Gastroesophageal sphincter (tissue), 4 donors: ENCODE data around the gene PLEKHM1. TPM values are rescaled to one million over a fixed set of nuclear protein-coding genes. Genes with fewer than 3 reads are reported as not detected.
"Not testable (repeated sequence)": the region's sequence is repeated elsewhere in the genome, so short reads cannot be mapped to it uniquely, and the experiment has no call there.

Experiments used
- ATAC-seq: fragments of 150-250 bp; one replicate; pipeline ENCODE4 v1.9.1; 2016; ENCODE audit warnings: mild to moderate bottlenecking, moderate library complexity
- H3K27ac ChIP-seq, 4 donors: fragments of 200-600 bp; sonication (generic) in 3 of 4; 1 replicate in 3 of 4; 2 replicates in 1 of 4; pipeline ENCODE4 v1.5.1; 2016 to 2019
- H3K27me3 ChIP-seq: fragments of 200-600 bp; sonication (generic); one replicate; pipeline ENCODE4 v1.5.1; 2019
- H3K36me3 ChIP-seq, 2 donors: fragments of 200-600 bp; sonication (generic); one replicate each; pipeline ENCODE4 v1.5.1; 2019; ENCODE audit warnings: control low read depth in 1 of 2
- H3K4me1 ChIP-seq, 3 donors: fragments of 200-600 bp; sonication (generic); 1 replicate in 2 of 3; 2 replicates in 1 of 3; pipeline ENCODE4 v1.5.1; 2016 to 2019; ENCODE audit warnings: control low read depth in 2 of 3
- H3K4me3 ChIP-seq, 2 donors: fragments of 200-600 bp; sonication (generic); one replicate each; pipeline ENCODE4 v1.5.1; 2019; ENCODE audit warnings: mild to moderate bottlenecking in 1 of 2, moderate library complexity in 1 of 2
- H3K9me3 ChIP-seq, 3 donors: fragments of 200-600 bp; sonication (generic); one replicate each; pipeline ENCODE4 v1.5.1; 2017 to 2019; ENCODE audit warnings: control low read depth in 2 of 3
- POLR2AphosphoS5 ChIP-seq: sonication (generic); formaldehyde crosslinking; IDR thresholded peaks from one replicate; pipeline ENCODE4 v1.6.1; 2017; ENCODE audit warnings: antibody characterized with exemption
- WGBS, 2 donors: methylation state at CpG; one replicate each; pipeline ENCODE4 v1.1.5; 2018; ENCODE audit warnings: low coverage in 1 of 2; 5-methylcytosine and 5-hydroxymethylcytosine counted together
- total RNA-seq, 4 donors: library from RNA; depleted of rRNA; stranded (reverse); fragments of >200 nt; gene quantifications; one replicate each; pipeline ENCODE4 v1.1.0, GENCODE V29; 2016

The PLEKHM1 gene
- total RNA-seq, 4 donors from 2014 or later = 17.8 to 36.5 (median 29.2) TPM

DNA sequence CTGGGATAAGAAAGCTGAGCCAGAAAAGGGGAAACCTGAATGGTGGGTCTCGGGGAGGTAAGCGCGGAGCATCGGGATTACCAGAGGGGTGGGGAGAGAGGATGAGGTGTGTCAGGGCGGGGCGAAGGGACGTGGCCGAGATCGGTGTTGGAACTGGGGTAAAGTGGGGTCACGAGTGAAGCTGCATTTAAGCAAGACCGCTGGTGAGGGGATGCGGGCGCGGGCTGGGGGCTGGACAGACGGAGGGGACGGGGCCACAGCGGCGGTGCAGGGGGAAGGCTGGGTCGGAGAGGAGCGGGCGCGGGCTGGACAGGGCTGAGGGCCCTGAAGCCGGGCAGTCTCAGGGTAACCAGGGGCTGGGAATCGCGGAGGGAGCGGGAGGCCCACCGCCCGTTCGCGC, 323 bp downstream of the PLEKHM1 start:
- Histone ChIP-seq H3K4me3 (peak overlapping the region; percentile 68 to 81), H3K27ac (peak overlapping the region; percentile 50 to 93 (median 90)), H3K4me1 (peaks cover 0 to 39% (median 7%) of the 10 kb centered on the region in 3 donors)
- H3K27me3 ChIP-seq, H3K36me3 ChIP-seq, H3K9me3 ChIP-seq: not testable (repeated sequence)
- ATAC-seq = peak; percentile 50
- 0 to 2% methylated on average over 20 of the region's 30 CpGs for WGBS, 2 donors

DNA sequence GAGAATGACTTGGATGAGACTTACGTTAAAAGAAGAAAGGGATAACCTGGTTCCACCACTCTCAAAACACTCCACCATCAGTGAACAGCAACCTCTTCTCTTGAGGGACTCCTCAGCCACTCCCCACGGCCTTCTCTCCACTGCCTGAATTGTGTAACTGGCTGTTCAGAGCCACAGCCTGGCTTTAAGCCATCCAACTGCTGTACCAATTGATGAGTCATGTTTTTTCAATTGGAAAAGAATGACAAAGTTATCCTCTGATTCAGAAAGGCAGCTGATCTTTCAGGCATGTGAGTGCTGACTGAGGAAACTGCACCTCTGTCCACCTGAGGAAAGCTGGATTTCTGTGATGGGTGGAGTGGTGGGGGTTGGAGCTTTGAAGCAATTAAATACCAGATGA, 2.8 kb downstream of the PLEKHM1 start:
- WGBS, 2 donors = 25% methylated on average over 2 of the region's 2 CpGs; no CpG with 5 or more reads in 1 of the 2 donors
- TF ChIP-seq POLR2AphosphoS5 = peak; percentile 56
- not testable (repeated sequence) for H3K4me3 ChIP-seq, H3K9me3 ChIP-seq, H3K27me3 ChIP-seq, H3K36me3 ChIP-seq
- Histone ChIP-seq H3K4me1 (peaks cover 0 to 51% (median 7%) of the 10 kb centered on the region in 3 donors), H3K27ac (peak overlapping the region; percentile 40 to 93 (median 74))
- ATAC-seq = peak; percentile 74

DNA sequence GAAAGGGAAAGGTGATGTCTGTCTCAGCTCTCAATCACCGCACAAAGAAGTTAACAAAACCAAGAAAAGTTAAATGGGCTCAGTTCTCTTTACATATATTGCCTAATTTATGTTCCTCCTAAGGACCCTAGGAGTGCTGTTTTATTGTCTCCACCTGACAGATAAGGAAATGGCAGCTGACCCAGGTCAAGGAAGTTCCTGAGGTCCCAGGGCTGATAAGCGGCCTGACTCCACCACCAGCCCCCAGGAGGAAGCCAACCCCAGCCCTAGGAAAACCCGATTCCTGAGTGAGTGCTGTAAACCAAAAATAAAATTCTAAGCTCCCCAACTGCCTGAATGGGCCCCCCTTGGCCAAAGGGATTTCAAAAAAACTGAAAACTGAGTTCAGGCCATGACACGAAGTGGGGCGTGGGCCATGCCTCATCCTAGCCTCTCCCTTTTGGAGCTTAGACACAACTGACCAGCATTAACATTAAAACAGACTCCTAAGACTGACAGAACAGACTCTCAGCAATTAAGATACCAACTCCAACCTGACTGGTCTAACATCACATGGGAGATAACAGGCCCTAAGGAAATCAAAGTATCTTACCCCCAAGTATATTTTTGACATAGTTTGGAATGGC, 6.8 kb downstream of the PLEKHM1 start:
- not testable (repeated sequence) for H3K27me3 ChIP-seq, H3K27ac ChIP-seq, ATAC-seq, H3K4me3 ChIP-seq, H3K9me3 ChIP-seq, H3K36me3 ChIP-seq
- 70 to 80% methylated on average over 1 to 2 of the region's 5 CpGs for WGBS, 2 donors
- peaks cover 0 to 30% (median 7%) of the 10 kb centered on the region in 3 donors for H3K4me1 ChIP-seq

DNA sequence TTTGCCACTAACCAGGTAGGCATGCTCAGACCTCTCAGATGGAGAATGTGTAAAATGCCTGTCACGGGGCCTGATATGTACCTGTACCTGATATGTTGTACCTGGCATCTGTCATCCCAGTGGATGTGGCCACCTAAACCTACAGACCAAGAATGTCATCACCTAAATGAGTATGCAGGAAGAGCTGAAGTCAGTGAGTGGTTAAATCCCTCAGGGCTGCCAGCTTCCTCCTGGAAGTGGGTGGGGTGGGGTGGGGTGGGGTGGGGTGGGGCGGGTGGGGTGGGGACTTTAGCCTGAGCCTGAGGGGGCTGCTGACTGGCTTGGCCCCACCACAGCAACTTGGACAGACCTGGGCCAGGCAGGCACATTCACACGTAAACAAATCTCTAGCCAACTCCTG, 7.3 kb downstream of the PLEKHM1 start:
- no CpG with 5 or more reads among the region's 3 CpGs for WGBS, 2 donors
- not testable (repeated sequence) for H3K27ac ChIP-seq

DNA sequence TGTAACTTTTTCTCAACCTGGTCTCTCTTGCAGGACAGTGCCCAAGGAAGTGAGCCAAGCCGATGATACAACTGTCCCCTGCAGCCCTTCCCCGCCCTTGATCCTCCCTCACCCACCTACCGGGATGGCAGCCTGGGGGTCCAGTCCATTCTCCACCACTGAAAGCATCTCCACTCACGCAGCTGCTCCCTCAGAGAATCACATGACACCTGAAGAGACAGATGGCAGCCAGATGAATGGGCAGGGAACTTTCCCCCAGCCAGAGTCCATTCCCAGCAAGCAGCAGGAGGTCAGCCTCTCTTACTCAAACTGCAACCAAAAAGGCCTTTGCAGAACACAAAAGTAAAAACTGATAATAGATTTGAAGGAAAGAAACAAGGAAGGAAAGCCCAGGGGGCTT, 8.2 kb downstream of the PLEKHM1 start:
- H3K4me1 ChIP-seq = peaks cover 0 to 16% (median under 1%) of the 10 kb centered on the region in 3 donors
- H3K27ac ChIP-seq, ATAC-seq, H3K9me3 ChIP-seq, H3K4me3 ChIP-seq, H3K27me3 ChIP-seq: not testable (repeated sequence)
- no CpG with 5 or more reads among the region's 4 CpGs for WGBS, 2 donors
- H3K36me3 ChIP-seq = peaks cover 0 to 16% of the 10 kb centered on the region in 2 donors

More for the DNA sequence above, 7.3 kb downstream of the PLEKHM1 start:
- not testable (repeated sequence) for ATAC-seq, H3K9me3 ChIP-seq, H3K4me3 ChIP-seq, H3K27me3 ChIP-seq, H3K36me3 ChIP-seq
- H3K4me1 ChIP-seq = peaks cover 0 to 25% (median 7%) of the 10 kb centered on the region in 3 donors

DNA sequence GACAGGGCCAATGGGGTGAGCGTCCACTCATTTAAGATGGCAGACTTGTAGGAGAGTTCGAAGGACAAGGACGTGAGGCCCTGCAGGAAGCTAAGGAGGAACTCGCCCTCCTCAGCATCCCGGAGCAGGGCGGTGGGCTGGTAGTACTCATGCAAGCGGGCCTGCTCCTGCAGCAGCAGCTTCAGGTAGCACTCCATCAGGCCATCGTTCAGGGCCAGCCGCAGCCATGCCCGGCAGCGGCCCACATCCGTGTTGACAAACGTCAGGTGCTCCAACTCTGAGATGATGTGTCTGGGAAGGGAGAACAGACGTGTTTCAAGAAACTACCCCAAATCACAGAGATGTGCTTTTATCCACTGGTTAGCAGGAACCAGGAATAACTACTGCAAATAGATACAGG, 15.1 kb downstream of the PLEKHM1 start:
- H3K27me3 ChIP-seq, H3K4me1 ChIP-seq, H3K9me3 ChIP-seq, ATAC-seq, H3K4me3 ChIP-seq, H3K27ac ChIP-seq: not testable (repeated sequence)
- H3K36me3 ChIP-seq = peaks cover 0 to 70% of the 10 kb centered on the region in 2 donors
- WGBS, 2 donors = 100% methylated on average over 1 to 2 of the region's 14 CpGs

DNA sequence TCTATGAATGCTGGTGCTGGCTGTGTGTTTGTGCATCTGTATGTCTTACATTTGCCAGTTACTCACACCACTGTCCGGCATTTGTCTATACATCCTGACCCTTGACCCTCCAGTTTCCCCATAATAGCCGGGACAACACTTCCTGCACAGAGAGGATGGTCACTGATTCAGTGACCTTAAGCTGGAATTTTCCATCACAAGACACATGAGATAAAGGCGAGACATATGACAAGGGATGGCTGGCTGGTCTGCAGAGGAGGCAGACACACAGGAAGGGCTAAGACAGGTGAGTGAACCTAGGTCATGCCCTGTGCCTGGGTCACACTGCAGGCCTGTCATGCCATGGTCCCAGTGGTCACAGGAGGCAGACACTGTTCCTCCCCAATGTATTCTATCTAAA, 18.3 kb downstream of the PLEKHM1 start:
- H3K36me3 ChIP-seq = peaks cover 0 to 82% of the 10 kb centered on the region in 2 donors
- H3K9me3 ChIP-seq = not testable (repeated sequence)
- WGBS, 2 donors = 65 to 77% methylated on average over 2 to 3 of the region's 3 CpGs

DNA sequence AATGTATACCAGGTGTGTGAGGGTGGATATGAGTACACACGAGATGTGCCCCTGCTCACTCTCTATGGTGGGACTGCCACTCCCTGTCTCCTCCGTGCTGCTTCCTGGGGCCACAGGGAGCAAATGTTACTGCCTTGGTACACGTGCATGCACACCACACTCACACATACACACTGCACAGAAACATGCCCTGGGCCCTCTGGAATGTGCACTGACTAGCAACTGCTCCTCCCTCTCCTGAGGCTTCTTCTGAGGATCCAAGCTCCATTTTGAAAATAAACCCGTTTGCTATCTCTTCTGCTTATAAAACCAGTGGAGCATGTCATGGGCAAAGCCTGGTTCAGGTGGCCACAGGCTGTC, 21.3 kb downstream of the PLEKHM1 start:
- ATAC-seq, H3K9me3 ChIP-seq, H3K27ac ChIP-seq, H3K4me1 ChIP-seq, H3K4me3 ChIP-seq, H3K27me3 ChIP-seq: not testable (repeated sequence)
- WGBS, 2 donors = 61 to 80% methylated on average over 3 to 4 of the region's 4 CpGs
- H3K36me3 ChIP-seq = peaks cover 0 to 76% of the 10 kb centered on the region in 2 donors

More for the DNA sequence above, 18.3 kb downstream of the PLEKHM1 start:
- not testable (repeated sequence) for H3K27me3 ChIP-seq, H3K4me1 ChIP-seq, H3K27ac ChIP-seq, H3K4me3 ChIP-seq, ATAC-seq

DNA sequence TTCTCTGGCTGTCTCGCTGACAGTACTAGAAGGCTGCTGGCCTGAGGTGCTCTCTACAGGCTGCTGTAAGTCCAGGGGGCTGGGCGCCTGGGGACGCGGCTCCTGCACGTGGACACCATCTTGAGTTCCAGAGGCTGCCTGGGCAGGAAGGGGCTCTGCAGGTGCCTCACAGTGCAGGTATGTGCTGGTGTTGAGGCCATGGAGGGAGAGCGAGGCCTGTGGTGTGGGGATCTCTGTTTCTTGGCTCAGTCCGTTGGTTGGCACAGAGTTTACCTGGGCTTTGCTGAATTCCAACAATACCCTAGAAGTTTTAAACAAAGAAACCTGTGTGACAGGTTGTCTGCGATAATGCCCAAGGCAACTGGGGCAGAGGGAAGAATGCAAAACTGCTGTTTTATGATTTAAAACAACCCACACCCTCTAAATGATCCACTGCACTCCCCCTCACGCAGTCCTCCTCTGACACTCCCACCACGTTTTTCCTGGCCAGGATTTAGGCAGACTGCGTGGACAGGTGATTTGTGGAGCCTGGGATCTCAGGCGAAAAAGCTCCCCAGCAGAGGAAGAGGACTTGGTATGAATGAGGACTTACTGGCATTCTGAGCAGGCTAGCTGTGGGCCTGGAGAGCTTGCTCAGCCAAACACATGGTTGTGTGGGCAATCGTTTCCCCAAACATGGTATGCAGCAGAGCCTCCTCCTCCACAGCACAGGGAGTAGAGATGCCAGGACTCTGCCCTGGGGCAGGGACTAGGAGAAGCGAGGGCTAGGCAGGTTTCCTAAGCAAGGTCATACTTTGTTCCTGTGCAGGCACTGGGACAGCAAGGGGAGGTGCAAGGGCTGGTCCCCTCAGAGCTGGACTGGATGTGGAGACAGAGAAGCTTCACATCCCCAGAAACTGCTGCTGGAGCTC, 22.0 kb downstream of the PLEKHM1 start:
- H3K27ac ChIP-seq, H3K4me3 ChIP-seq, H3K27me3 ChIP-seq, H3K9me3 ChIP-seq, ATAC-seq, H3K4me1 ChIP-seq: not testable (repeated sequence)
- WGBS, 2 donors = 83% methylated on average over 1 of the region's 14 CpGs; no CpG with 5 or more reads in 1 of the 2 donors
- H3K36me3 ChIP-seq = peaks cover 0 to 70% of the 10 kb centered on the region in 2 donors

DNA sequence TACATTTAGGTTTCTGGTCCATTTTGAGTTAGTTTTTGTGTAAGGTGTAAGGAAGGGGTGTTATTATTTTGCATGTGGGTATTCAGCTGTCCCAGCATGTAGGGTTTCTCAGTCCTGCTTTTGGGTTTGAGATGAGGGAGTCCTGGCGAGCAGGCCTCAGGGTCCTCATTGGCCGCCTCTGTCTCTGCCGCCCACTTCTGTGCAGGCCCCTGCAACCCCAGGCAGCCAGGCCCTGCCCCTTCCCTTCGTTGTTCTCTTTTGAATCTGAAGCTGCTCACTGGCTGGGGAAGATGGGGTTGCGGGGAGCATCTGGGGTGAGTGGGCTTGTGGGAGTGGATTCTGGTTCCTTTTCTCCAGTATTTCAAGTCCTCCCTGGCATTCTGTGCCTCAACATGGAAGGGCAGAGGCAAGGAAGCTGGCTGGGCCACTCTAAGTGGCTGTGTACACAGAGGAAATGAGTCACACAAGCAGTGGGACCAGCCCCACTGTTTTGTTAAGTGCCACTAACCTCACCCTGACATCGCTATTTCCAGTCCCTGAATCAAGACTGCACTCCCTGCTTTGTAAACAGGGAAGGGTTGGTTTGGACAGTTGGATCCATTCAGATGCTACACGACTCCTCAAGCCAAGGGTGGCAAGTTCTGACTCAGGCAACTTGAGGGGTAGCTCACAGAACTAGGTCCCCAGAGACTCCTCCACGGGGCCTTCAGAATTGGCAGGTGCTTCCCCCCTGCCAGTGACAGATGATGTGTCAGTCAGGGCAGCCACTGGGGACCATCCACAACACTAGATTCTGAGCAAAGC, 28.8 kb downstream of the PLEKHM1 start:
- peaks cover 0 to 53% of the 10 kb centered on the region in 2 donors for H3K36me3 ChIP-seq
- H3K27ac ChIP-seq = peak overlapping the region in 2 of 4 donors; percentile 19 to 37
- H3K4me1 ChIP-seq, H3K27me3 ChIP-seq, H3K4me3 ChIP-seq, H3K9me3 ChIP-seq: not testable (repeated sequence)
- ATAC-seq = peak; percentile 65
- WGBS, 2 donors = 63 to 64% methylated on average over 2 to 3 of the region's 8 CpGs

DNA sequence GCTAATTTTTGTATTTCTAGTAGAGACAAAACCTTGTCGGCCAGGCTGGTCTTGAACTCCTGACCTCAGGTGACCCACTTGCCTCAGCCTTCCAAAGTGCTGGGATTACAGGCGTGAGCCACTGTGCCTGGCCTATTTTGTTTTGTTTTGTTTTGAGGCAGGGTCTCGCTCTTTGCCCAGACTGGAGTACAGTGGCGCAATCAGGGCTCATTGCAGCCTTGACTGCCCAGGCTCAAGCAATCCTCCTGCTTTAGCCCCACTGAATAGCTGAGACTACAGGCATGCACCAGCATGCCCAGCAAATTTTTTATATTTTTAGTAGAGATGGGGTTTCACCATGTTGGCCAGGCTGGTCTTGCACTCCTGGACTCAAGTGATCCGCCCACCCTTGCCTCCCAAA, 30.1 kb downstream of the PLEKHM1 start:
- H3K4me3 ChIP-seq, H3K4me1 ChIP-seq, ATAC-seq, H3K27ac ChIP-seq, H3K9me3 ChIP-seq, H3K27me3 ChIP-seq: not testable (repeated sequence)
- 90 to 100% methylated on average over 1 to 3 of the region's 5 CpGs for WGBS, 2 donors
- H3K36me3 ChIP-seq = peaks cover 0 to 56% of the 10 kb centered on the region in 2 donors

DNA sequence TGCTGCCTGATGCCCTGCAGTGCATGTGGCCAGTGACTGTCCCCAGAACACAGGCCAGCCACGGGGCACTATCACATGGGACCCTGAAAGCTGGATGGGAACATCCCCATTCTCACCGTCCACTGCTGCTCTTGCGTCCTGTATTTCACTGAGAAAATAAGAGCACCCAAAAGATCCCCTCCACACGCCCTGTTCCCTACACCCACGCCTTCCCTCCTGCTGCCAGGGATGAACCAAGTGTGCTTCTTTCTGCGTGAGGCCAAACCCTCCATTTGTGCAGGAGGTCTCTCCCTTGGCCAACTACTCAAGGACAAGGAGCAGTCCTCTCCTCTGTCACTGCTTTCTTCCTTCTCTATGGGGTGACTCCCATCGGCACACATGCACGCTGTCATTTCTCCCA, 36.2 kb downstream of the PLEKHM1 start:
- 96 to 100% methylated on average over 2 to 5 of the region's 8 CpGs for WGBS, 2 donors
- H3K9me3 ChIP-seq, H3K4me3 ChIP-seq, H3K4me1 ChIP-seq, H3K27me3 ChIP-seq, H3K27ac ChIP-seq, ATAC-seq: not testable (repeated sequence)
- H3K36me3 ChIP-seq = peaks cover 0 to 75% of the 10 kb centered on the region in 2 donors
